GM12872 (cell line): ENCODE data around the gene DMRTC2.

Experiments used
- TF ChIP-seq, protein P1 (sequence below): IDR thresholded peaks from 3 replicates; pipeline ENCODE4 v1.5.1; 2011; ENCODE audit warnings: low read depth, mild to moderate bottlenecking, low read length, moderate library complexity; ENCODE audit not compliant: insufficient read depth

The DMRTC2 gene

DNA sequence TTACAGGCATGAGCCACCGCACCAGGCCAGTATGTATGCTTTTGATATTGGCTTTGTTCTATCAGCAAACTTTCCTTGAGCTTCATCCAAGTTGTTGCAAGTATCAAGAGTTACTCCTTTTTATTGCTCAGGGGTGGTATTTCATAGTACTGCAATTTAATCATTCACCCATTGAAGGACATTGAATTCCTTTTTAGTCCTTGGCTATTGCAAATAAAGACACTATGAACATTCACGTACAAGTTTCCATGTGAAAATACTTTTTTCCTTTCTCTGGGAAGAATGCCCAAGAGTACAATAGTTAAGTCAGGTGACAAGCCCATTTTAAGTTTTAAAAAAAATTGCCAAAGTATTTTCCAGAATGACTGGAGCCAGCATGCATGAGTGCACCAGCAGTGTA, 28.1 kb upstream of the DMRTC2 start:
- TF ChIP-seq, protein P1, sequence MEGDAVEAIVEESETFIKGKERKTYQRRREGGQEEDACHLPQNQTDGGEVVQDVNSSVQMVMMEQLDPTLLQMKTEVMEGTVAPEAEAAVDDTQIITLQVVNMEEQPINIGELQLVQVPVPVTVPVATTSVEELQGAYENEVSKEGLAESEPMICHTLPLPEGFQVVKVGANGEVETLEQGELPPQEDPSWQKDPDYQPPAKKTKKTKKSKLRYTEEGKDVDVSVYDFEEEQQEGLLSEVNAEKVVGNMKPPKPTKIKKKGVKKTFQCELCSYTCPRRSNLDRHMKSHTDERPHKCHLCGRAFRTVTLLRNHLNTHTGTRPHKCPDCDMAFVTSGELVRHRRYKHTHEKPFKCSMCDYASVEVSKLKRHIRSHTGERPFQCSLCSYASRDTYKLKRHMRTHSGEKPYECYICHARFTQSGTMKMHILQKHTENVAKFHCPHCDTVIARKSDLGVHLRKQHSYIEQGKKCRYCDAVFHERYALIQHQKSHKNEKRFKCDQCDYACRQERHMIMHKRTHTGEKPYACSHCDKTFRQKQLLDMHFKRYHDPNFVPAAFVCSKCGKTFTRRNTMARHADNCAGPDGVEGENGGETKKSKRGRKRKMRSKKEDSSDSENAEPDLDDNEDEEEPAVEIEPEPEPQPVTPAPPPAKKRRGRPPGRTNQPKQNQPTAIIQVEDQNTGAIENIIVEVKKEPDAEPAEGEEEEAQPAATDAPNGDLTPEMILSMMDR = no peak

DNA sequence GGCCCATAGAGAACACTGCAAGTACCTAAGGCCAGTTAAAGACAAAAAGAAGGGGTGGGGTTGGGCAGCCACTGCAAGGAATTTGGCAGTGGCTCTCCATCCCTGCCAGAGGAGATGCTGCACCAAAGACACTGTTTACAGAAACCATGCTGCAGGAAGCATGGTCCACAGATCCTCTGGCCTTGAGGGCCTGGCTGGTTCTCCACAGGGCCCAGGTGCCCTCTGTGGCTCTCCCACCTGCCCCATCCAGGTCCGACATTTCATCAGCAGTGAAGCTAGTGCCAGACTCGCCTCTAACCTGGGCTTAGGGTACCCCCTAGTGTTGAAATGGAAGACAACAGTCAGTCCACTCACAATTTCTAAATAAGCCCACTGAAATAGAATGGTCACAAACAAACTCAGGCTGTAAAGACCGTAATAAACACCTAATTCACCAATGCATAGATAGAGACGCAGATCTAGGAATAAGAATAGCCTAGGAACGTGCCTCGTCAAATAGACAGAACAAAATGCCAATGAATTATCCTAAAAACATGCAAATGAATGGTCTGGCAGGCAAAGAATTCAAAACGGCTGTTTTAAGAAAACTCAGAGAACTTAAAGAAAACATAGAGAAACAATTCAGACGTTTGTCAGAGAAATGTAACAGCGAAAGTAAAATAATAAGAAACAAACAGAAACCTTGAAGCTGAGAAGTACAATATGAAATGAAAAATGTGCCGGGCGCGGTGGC, 23.7 kb upstream of the DMRTC2 start:
- TF ChIP-seq, protein P1 = peak; percentile 76

DNA sequence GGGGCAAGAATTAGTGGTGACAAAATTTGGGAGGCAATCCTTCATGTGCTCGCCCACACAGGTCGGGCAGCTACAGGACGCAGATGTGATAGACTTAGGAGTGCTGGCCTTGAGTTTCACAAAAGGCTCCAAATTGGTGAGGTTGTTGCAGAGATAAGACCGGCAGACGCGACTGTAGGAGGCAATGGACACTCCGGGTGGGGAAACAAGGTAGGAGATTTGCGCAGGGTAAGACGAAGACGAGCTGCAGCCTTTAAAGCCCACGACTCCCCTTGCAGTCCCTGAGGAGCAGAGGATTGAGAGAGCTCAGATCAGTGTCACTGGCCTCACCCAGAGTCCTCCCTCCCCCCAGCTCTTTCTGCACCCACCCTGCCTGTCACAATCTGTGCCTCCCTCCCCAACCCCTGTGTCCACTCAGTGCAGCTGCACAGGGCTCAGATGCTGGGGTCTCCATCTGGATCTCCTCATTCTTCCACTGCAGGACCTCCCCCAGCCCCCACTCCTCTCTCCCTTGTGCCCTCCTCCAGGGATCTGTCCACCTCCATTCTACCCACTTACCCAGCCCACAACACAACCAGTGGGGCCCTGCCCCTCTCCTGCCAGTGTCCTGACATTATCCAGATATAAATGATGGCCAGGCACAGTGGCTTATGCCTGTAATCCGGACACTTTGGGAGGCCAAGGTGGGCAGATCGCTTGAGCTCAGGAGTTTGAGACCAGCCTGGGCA, 6.7 kb upstream of the DMRTC2 start:
- TF ChIP-seq, protein P1 = no peak

DNA sequence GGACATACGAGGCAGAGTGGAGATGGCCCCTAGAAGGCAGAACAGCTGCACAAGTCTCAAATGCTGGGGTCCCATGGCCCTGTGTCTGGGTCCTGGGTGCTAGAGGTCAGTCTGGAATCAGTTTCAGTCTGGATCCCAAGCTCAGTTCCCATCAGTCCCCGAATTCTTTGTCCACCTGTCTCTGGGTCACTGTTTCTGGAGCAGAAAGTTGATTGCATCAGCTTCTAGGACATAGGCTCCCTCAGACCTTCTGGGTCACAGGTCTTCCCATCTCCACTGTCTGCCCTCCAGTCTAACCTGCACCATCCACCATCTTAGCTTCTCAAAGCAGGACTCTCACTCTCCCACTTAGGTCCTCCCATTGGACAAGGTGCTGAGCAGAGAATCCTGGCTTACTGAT, 5.6 kb upstream of the DMRTC2 start:
- TF ChIP-seq, protein P1 = no peak

- TF ChIP-seq, protein P1 = no peak
Measured at GRCh38 chr19:41843371-41843770, 1.5 kb upstream of the DMRTC2 start.

DNA sequence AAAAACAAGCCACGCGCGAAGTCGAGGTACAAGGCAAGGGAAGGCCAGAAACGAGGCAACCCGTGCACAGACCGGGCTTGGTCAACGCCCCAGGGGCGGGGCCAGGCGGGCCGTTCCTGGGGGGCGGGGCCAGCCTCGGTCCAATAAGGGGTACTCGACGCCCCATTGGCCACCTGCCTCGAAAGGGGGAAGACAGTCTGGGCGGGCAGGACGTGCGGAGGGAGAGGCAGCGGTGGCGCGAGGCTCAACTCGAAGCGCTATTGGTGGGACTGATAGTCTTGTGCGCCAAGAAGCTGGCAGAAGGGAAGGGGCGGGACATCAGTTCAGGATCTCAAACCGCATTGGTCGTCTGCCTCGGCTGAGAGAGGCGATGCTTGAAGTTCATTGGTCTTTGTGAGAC, 241 bp upstream of the DMRTC2 start, which contains the start of gene LYPD4:
LYPD4 (minus strand) TSS at position 83 of the 400 bp plus-strand sequence. CDS start 5,398 bp downstream, outside the sequence.
- TF ChIP-seq, protein P1 = no peak

DNA sequence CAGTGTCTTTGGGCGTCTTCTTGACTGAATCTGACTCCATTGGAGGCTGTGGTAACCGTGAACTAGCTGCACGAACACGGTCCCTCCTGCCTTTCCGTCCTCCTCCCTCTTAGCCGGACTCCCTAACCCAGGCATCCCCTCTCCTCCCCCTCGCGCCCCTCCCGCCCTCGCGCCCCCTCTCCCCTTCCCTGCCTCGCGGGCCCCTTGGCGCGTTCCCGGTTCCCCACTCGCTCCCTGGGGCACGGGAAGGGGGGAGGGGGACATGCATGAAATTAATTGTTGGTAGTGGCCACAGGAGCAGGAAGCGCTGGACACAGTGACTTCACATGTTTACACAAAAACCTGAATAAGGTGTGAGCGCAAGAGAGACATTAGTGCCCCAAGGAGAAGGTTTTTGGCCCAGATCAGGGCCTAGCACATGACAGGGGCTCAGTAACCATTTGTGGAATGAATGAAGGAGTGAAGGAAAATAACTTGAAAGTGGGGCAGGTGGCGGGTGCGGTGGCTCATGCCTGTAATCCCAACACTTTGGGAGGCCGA, 279 bp downstream of the DMRTC2 start:
- TF ChIP-seq, protein P1 = no peak
